NCI-H69 (cell line): ENCODE measurements around the gene IL12B.
"Not testable (repeated sequence)": the region's sequence is repeated elsewhere in the genome, so short reads cannot be mapped to it uniquely, and the experiment has no call there.

ENCODE experiments used
- DNase-seq: peaks from one replicate; lab custom pipeline; 2025; lab: John Stamatoyannopoulos, UW

The IL12B gene

GRCh38 chr5:159330131-159330800 lies at the start of gene IL12B:
IL12B (minus strand) TSS chr5:159330487; CDS start chr5:159326782, 3,705 bp downstream.
- no peak for DNase-seq

GRCh38 chr5:159377653-159378052 lies 47.4 kb upstream of the IL12B start:
- no peak for DNase-seq

GRCh38 chr5:159367866-159368265 lies 37.6 kb upstream of the IL12B start:
- DNase-seq: not testable (repeated sequence)

- not testable (repeated sequence) for DNase-seq
Measured at GRCh38 chr5:159366776-159367175, 36.5 kb upstream of the IL12B start.

- DNase-seq: no peak
Measured at GRCh38 chr5:159362220-159362619, 31.9 kb upstream of the IL12B start.

GRCh38 chr5:159359871-159360270 lies 29.6 kb upstream of the IL12B start:
- not testable (repeated sequence) for DNase-seq

- DNase-seq: no peak
Measured at GRCh38 chr5:159359408-159359807, 29.1 kb upstream of the IL12B start.

- DNase-seq: no peak
Measured at GRCh38 chr5:159353661-159354252, 23.5 kb upstream of the IL12B start.

- not testable (repeated sequence) for DNase-seq
Measured at GRCh38 chr5:159350644-159351043, 20.4 kb upstream of the IL12B start.

- not testable (repeated sequence) for DNase-seq
Measured at GRCh38 chr5:159350216-159350615, 19.9 kb upstream of the IL12B start.

- DNase-seq: no peak
Measured at GRCh38 chr5:159345861-159346260, 15.6 kb upstream of the IL12B start.

GRCh38 chr5:159345336-159345735 lies 15.0 kb upstream of the IL12B start:
- DNase-seq: no peak

- no peak for DNase-seq
Measured at GRCh38 chr5:159343295-159344094, 13.2 kb upstream of the IL12B start.

GRCh38 chr5:159342840-159343239 lies 12.6 kb upstream of the IL12B start:
- no peak for DNase-seq

- DNase-seq: peak; percentile 60
Measured at GRCh38 chr5:159341906-159342310, 11.6 kb upstream of the IL12B start.

- no peak for DNase-seq
Measured at GRCh38 chr5:159341145-159341544, 10.9 kb upstream of the IL12B start.

GRCh38 chr5:159340511-159340910 lies 10.2 kb upstream of the IL12B start:
- DNase-seq: no peak

- DNase-seq: no peak
Measured at GRCh38 chr5:159339460-159339859, 9.2 kb upstream of the IL12B start.

- DNase-seq: no peak
Measured at GRCh38 chr5:159338118-159338517, 7.8 kb upstream of the IL12B start.

GRCh38 chr5:159337016-159337955 lies 7.0 kb upstream of the IL12B start:
- no peak for DNase-seq

GRCh38 chr5:159336586-159336985 lies 6.3 kb upstream of the IL12B start:
- no peak for DNase-seq

- no peak for DNase-seq
Measured at GRCh38 chr5:159333545-159333925, 3.2 kb upstream of the IL12B start.
